ENCODE measurements around the gene CGB7.
"Not testable (repeated sequence)": the region's sequence is repeated elsewhere in the genome, so short reads cannot be mapped to it uniquely, and the experiment has no call there.

DNA sequence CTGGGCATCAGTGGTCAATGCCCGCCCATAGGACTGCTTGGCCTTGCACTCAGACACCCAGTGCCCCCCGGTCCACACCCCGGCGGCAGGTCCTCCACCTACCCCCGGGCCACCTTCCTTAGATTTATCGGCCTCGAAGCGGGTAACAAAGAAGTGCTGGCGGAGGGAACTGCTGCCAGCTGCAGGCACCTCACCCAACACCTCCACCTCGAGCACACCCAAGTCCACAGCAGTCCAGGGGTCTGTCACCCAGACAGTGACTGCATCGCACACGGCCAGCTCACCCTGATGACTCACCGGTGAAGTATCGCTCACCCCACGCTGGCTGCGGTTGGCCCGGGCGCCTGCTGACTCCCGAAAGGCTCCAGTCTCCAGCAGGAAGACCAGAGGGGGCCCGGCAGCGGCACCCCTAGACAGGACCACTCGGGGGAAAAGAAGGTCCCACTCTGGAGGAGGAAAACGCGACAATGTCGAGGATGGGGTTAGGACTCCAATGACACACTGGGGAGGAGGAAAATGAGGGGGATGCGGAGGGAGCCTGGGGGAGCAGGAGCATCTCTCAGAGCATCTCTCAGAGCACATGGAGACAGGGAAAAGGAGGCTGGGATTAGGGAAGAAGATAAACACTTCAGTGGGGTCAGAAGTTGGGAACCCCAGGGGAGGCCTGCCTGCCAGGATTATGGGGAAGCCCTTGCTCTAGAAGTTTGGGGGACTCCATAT, 18.8 kb downstream of the CGB7 start:
- TF ChIP-seq, protein P1, sequence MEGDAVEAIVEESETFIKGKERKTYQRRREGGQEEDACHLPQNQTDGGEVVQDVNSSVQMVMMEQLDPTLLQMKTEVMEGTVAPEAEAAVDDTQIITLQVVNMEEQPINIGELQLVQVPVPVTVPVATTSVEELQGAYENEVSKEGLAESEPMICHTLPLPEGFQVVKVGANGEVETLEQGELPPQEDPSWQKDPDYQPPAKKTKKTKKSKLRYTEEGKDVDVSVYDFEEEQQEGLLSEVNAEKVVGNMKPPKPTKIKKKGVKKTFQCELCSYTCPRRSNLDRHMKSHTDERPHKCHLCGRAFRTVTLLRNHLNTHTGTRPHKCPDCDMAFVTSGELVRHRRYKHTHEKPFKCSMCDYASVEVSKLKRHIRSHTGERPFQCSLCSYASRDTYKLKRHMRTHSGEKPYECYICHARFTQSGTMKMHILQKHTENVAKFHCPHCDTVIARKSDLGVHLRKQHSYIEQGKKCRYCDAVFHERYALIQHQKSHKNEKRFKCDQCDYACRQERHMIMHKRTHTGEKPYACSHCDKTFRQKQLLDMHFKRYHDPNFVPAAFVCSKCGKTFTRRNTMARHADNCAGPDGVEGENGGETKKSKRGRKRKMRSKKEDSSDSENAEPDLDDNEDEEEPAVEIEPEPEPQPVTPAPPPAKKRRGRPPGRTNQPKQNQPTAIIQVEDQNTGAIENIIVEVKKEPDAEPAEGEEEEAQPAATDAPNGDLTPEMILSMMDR (IDR thresholded peaks at IDR 0.05): not testable (repeated sequence)
- not testable (repeated sequence) for TF ChIP-seq EZH2 (IDR thresholded peaks at IDR 0.05; ENCODE audit: borderline replicate concordance, insufficient read depth, low read depth, low read length, poor library complexity, severe bottlenecking)
